KMS-11 (cell line): ENCODE data around the gene CPLANE2.
A peak's percentile ranks its signal among the peaks of the same experiment; 100 is the strongest.

Experiments used
- H2AFZ ChIP-seq: fragments of 200-600 bp; sonication (generic); 2 replicates; pipeline ENCODE4 v1.6.1; 2016; ENCODE audit warnings: antibody characterized with exemption, mixed run types, low read depth
- H3K27ac ChIP-seq: fragments of 200-600 bp; sonication (generic); 2 replicates; pipeline ENCODE4 v1.6.1; 2016; ENCODE audit warnings: mild to moderate bottlenecking, mixed run types
- H3K27me3 ChIP-seq: fragments of 200-600 bp; sonication (generic); 2 replicates; pipeline ENCODE4 v1.6.1; 2017; ENCODE audit warnings: mild to moderate bottlenecking, low read depth, mixed run types, moderate library complexity; ENCODE audit not compliant: insufficient read depth
- H3K36me3 ChIP-seq: fragments of 200-600 bp; sonication (generic); 2 replicates; pipeline ENCODE4 v1.6.1; 2017; ENCODE audit warnings: mild to moderate bottlenecking, mixed run types; ENCODE audit not compliant: insufficient read depth
- H3K4me1 ChIP-seq: fragments of 200-600 bp; sonication (generic); 2 replicates; pipeline ENCODE4 v1.6.1; 2016; ENCODE audit warnings: mild to moderate bottlenecking, low read depth, mixed run types; ENCODE audit not compliant: poor library complexity, severe bottlenecking
- H3K4me2 ChIP-seq: fragments of 200-600 bp; sonication (generic); 2 replicates; pipeline ENCODE4 v1.7.0; 2016; ENCODE audit warnings: mild to moderate bottlenecking, mixed run types
- H3K4me3 ChIP-seq: fragments of 200-600 bp; sonication (generic); IDR thresholded peaks from 2 replicates; pipeline ENCODE4 v1.6.1; 2017; ENCODE audit warnings: low read depth, low read length, mixed read lengths; ENCODE audit not compliant: insufficient read depth
- H3K79me2 ChIP-seq: fragments of 200-600 bp; sonication (generic); 2 replicates; pipeline ENCODE4 v1.6.1; 2016; ENCODE audit warnings: low read depth, mixed run types; ENCODE audit not compliant: insufficient read depth
- H3K9ac ChIP-seq: fragments of 200-600 bp; sonication (generic); 2 replicates; pipeline ENCODE4 v1.6.1; 2016; ENCODE audit warnings: mild to moderate bottlenecking, mixed run types
- H4K20me1 ChIP-seq: fragments of 200-600 bp; sonication (generic); 2 replicates; pipeline ENCODE4 v1.6.1; 2016; ENCODE audit warnings: mild to moderate bottlenecking, mixed run types; ENCODE audit not compliant: insufficient read depth
- TF ChIP-seq, protein P1 (sequence below): fragments of 200-600 bp; sonication (generic); conservative IDR thresholded peaks from 2 replicates; pipeline ENCODE4 v1.6.1; 2017; ENCODE audit warnings: low read depth, mild to moderate bottlenecking, antibody characterized with exemption, low read length, moderate library complexity, mixed read lengths

The CPLANE2 gene

DNA sequence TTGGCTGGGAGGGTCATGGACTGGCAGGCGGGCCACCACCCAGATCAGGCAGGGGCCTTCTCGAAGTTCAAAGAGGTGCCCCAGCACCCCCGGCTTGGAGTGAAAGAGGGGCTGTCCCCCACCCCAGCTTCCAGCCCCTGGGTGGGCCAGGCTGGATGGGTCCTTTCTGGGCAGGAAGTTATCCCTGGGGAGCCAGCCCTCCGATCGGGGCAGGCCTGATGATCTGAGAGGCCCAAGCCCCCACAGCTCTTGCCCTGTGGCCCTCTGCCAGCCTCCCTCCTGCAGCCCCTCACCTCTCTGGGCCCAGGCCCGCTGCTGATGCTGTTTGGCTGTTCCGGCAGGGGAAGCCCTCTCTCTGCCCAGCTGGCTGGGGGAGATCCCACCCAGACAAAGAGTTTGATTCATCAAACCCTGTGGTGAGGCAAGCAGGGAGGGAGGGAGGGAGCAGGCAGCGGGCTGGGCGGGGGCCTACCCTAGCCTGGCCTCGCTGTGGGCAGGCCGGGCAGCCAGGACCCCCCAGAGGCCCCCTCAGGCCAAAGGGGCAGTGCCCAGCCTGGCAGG, 27.1 kb downstream of the CPLANE2 start:
- Histone ChIP-seq H3K4me2 (no peak overlapping the region), H2AFZ (no peak overlapping the region), H3K27me3 (no peaks in the 10 kb centered on the region), H4K20me1 (no peaks in the 10 kb centered on the region), H3K4me3 (no peak overlapping the region), H3K79me2 (no peaks in the 10 kb centered on the region), H3K27ac (no peak overlapping the region), H3K36me3 (no peaks in the 10 kb centered on the region), H3K4me1 (peaks cover 6% of the 10 kb centered on the region), H3K9ac (no peak overlapping the region)
- TF ChIP-seq, protein P1, sequence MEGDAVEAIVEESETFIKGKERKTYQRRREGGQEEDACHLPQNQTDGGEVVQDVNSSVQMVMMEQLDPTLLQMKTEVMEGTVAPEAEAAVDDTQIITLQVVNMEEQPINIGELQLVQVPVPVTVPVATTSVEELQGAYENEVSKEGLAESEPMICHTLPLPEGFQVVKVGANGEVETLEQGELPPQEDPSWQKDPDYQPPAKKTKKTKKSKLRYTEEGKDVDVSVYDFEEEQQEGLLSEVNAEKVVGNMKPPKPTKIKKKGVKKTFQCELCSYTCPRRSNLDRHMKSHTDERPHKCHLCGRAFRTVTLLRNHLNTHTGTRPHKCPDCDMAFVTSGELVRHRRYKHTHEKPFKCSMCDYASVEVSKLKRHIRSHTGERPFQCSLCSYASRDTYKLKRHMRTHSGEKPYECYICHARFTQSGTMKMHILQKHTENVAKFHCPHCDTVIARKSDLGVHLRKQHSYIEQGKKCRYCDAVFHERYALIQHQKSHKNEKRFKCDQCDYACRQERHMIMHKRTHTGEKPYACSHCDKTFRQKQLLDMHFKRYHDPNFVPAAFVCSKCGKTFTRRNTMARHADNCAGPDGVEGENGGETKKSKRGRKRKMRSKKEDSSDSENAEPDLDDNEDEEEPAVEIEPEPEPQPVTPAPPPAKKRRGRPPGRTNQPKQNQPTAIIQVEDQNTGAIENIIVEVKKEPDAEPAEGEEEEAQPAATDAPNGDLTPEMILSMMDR, result no peak

DNA sequence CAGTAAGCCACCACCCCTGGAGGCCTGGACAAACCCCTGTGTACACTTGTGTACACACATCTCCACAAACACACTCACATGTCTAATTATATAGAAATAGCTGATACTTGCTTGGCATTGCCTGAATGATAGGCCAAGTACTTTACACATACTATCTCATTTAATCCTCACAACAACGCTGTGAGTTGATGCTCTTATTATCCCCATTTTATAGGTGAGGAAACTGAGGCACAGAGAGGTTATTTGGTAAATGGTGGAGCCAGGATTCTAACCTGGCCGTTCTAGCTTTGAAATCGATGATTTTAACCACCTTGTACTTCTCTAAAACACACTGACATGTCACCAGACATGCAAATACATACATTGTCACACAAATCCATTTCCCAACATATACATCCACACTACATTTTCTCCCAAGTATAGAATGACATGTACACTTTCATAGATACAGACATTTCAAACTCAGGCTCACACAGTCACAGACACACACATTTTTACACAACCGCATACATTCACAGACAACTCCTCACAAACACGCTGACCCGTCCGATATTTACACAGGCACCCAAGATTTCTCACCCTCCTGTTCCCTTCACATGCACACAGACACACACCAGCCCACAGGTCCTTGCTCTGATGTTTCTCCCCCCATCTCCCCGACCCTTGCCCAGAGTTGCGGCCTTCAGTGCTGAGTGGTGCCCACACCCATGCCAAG, 27.7 kb downstream of the CPLANE2 start:
- H2AFZ ChIP-seq, result no peak overlapping the region
- no peaks in the 10 kb centered on the region for H3K27me3 ChIP-seq
- TF ChIP-seq, protein P1, result no peak
- H4K20me1 ChIP-seq, result no peaks in the 10 kb centered on the region
- no peak overlapping the region for H3K4me3 ChIP-seq
- H3K4me2 ChIP-seq, result no peak overlapping the region
- H3K79me2 ChIP-seq, result no peaks in the 10 kb centered on the region
- H3K27ac ChIP-seq, result no peak overlapping the region
- H3K9ac ChIP-seq, result no peak overlapping the region
- H3K4me1 ChIP-seq, result peaks cover 6% of the 10 kb centered on the region
- H3K36me3 ChIP-seq, result no peaks in the 10 kb centered on the region

DNA sequence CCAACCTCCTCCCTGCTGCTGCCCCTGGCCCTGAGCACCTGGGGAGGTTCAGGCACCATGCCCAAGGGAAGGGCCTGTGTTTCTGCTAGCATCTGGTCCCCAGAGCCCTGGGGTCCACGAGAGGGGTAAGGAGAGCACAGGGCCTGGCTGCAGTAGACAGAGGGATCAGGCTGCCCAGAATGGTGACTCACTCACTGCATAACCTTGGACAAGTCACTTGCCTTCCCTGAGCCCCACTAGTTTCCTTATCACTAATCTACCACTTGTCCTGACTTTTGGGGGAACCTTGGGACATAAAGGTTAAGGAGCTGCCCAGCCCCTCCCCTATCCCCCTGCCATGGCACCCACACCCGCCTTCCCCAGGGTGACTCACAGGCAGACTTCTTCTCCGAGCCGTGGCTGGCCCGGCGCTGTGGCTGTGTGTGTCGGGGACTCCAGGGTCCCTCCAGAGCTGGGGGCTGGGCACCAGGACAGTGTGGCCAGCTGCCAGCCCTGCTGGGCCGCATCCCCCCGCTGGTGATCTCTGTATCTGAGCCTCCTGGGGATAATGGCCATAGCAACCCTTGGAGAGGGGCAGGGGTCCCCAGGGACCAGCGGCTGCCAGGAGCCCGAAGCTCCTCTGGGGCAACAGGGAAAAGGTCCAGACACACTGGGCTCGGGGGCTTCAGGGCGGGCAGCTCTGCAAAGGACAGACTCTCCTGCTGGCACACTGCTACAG, 28.6 kb downstream of the CPLANE2 start:
- Histone ChIP-seq H2AFZ (no peak overlapping the region), H3K79me2 (no peaks in the 10 kb centered on the region), H3K27me3 (no peaks in the 10 kb centered on the region), H3K4me2 (no peak overlapping the region), H3K9ac (no peak overlapping the region), H3K4me1 (peaks cover 6% of the 10 kb centered on the region), H3K4me3 (no peak overlapping the region), H3K27ac (no peak overlapping the region), H3K36me3 (no peaks in the 10 kb centered on the region), H4K20me1 (no peaks in the 10 kb centered on the region)
- TF ChIP-seq, protein P1, result no peak

DNA sequence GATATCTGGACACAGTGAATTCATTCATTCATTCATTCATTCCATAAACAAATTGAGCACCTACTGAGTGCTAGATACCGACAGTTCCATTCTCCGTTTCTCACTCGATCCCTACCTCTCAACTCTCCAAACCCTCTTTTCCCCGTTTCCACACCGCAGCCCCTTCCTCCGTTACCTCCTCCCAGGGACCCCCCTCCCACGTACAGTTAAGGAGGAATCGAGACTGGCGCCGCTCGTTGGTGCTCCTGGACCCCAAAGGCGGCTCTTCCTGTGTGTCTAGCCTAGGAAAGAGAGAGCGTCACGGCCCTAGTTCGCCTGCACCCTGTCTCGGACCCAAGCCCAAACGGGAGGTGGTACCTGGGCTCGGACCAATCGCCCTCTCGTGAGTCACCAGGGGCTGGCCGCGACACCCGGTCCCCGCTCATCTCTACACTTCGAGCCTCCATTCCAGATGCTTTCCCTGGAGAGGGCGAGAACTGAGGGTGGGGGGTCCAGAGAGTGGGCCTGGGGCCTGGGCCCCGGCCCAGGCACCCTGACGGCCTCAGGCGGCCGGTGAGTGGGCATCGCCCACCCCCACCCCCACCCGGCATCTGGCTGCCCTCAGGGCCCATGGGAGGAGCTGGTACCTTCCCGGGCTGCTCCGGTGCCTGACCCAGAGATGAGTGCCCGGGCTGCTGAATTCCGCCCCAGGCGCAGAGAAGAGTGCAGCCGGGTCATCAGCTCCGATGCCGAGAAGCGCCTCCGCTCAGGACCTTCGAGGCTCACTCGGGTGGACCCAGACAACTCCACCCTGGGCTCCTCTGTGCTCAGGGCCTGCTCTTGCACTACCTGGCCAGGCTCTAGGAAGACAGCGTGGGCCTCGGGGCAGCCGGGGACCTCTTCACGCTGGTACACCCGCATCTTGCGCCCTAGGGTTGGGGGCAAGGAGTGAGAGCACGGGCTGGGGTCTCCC, 29.4 kb downstream of the CPLANE2 start:
- TF ChIP-seq, protein P1, result no peak
- no peaks in the 10 kb centered on the region for H3K79me2 ChIP-seq
- H3K4me2 ChIP-seq, result peak overlapping the region; percentile 56
- H3K27ac ChIP-seq, result peak overlapping the region; percentile 91
- H3K4me3 ChIP-seq, result no peak overlapping the region
- no peaks in the 10 kb centered on the region for H3K27me3 ChIP-seq
- peak overlapping the region; percentile 59 for H2AFZ ChIP-seq
- H3K4me1 ChIP-seq, result peaks cover 6% of the 10 kb centered on the region
- H3K9ac ChIP-seq, result peak overlapping the region; percentile 90
- H3K36me3 ChIP-seq, result no peaks in the 10 kb centered on the region
- H4K20me1 ChIP-seq, result no peaks in the 10 kb centered on the region
